HepG2 (cell line): ENCODE results near the gene GABBR2. TPM values are rescaled to one million over a fixed set of nuclear protein-coding genes. Genes with fewer than 3 reads are reported as not detected.

Experiments used
- ATAC-seq: fragments of 200-7000 bp; cut with Tn5 transposase; 3 replicates; pipeline ENCODE4 v1.9.1; 2020; ENCODE audit warnings: mild to moderate bottlenecking, moderate library complexity
- BruUV-seq: library from RNA; stranded (reverse); fragments of 400-500 nt; replicated peaks from 2 replicates; lab custom pipeline; 2021; lab: Mats Ljungman, UMichigan
- CTCF ChIA-PET: fragments of 300-600 bp; formaldehyde crosslinking; extraction: SDS; loops from one replicate; lab custom pipeline; 2021; ENCODE audit warnings: low total read pairs, inconsistent platforms, low intra/inter-chr PET ratio; lab: Yijun Ruan, JAX
- POLR2A ChIA-PET: fragments of 350-600 bp; sonication (Branson Sonifier 250); formaldehyde crosslinking; loops from one replicate; lab custom pipeline; 2020; ENCODE audit warnings: antibody characterized with exemption, inconsistent platforms; lab: Yijun Ruan, JAX
- DNase-seq: peaks from one replicate; pipeline ENCODE4 v3.0.0-alpha.2; 2015; ENCODE audit warnings: low spot score
- FAIRE-seq: peaks from 3 replicates; lab custom pipeline; 2011; peaks lifted over from hg19 to GRCh38; lab: Jason Lieb, UNC
- H2AFZ ChIP-seq: one replicate; pipeline ENCODE4 v1.6.1; 2011; ENCODE audit warnings: low read length, inconsistent platforms
- H3K27ac ChIP-seq: fragments of 300-600 bp; 3 replicates; pipeline ENCODE4 v1.8.0; 2011; ENCODE audit warnings: mixed run types, mild to moderate bottlenecking, mixed read lengths, low read length, inconsistent platforms; ENCODE audit not compliant: insufficient read depth; ENCODE audit errors: extremely low read length
- H3K27me3 ChIP-seq, 2 experiments: fragments of 200-600 bp in 1 of 2; 2 replicates in 1 of 2; 3 replicates in 1 of 2; pipeline versions ENCODE4 v1.6.0 to v1.8.0; 2011; ENCODE audit warnings: low read length in 2 of 2, mild to moderate bottlenecking in 2 of 2, moderate library complexity in 2 of 2, inconsistent platforms in 1 of 2; ENCODE audit not compliant: insufficient read depth in 2 of 2, control insufficient read depth in 1 of 2
- H3K36me3 ChIP-seq, 2 experiments: fragments of 200-600 bp in 1 of 2; replicated peaks in 1 of 2; 2 replicates in 1 of 2; 3 replicates in 1 of 2; pipeline versions ENCODE4 v1.5.1 to v1.8.0; 2011; ENCODE audit warnings: low read length in 2 of 2, inconsistent platforms in 1 of 2; ENCODE audit not compliant: insufficient read depth in 2 of 2, control insufficient read depth in 1 of 2
- H3K4me1 ChIP-seq: 2 replicates; pipeline ENCODE4 v1.5.1; 2012; ENCODE audit warnings: low read length, inconsistent platforms; ENCODE audit not compliant: insufficient read depth
- H3K4me2 ChIP-seq: 2 replicates; pipeline ENCODE4 v1.6.0; 2011; ENCODE audit warnings: low read depth, low read length, inconsistent platforms
- H3K4me3 ChIP-seq, 3 experiments: fragments of 200-600 bp in 1 of 3; sonication (generic), shearing (Covaris generic) in 1 of 3; replicated peaks in 1 of 3; 2 replicates each; pipeline ENCODE4 v1.5.1; 2011 to 2016; ENCODE audit warnings: low read length in 3 of 3, inconsistent platforms in 2 of 3, low read depth in 2 of 3, mild to moderate bottlenecking in 2 of 3, control low read depth in 1 of 3, mixed read lengths in 1 of 3; ENCODE audit not compliant: insufficient read depth in 1 of 3
- H3K79me2 ChIP-seq: one replicate; pipeline ENCODE4 v1.6.1; 2011; ENCODE audit warnings: low read length, inconsistent platforms; ENCODE audit not compliant: insufficient read depth
- H3K9ac ChIP-seq: 2 replicates; pipeline ENCODE4 v1.6.0; 2011; ENCODE audit warnings: mild to moderate bottlenecking, low read depth, low read length, inconsistent platforms; ENCODE audit not compliant: insufficient read depth
- H3K9me3 ChIP-seq: 2 replicates; pipeline ENCODE4 v1.5.1; 2012; ENCODE audit warnings: mild to moderate bottlenecking, low read length
- H4K20me1 ChIP-seq: 2 replicates; pipeline ENCODE4 v1.6.0; 2011; ENCODE audit warnings: inconsistent platforms, mild to moderate bottlenecking, low read length, moderate library complexity; ENCODE audit not compliant: insufficient read depth
- AGO2 ChIP-seq: fragments of 200-400 bp; formaldehyde crosslinking; optimal IDR thresholded peaks from 2 replicates; pipeline ENCODE3; 2017; ENCODE audit warnings: mild to moderate bottlenecking, low read depth, low read length, moderate library complexity
- GABPA ChIP-seq, 2 experiments: IDR thresholded peaks; 2 replicates each; pipeline ENCODE4 v1.6.1; 2011 to 2016; ENCODE audit warnings: low read depth in 2 of 2, low read length in 1 of 2, missing biosample characterization in 1 of 2, missing genetic modification characterization in 1 of 2
- HMG20A ChIP-seq: IDR thresholded peaks from 2 replicates; pipeline ENCODE4 v1.6.1; 2016; ENCODE audit warnings: borderline replicate concordance
- NFATC3 ChIP-seq: sonication (generic); formaldehyde crosslinking; IDR thresholded peaks from 2 replicates; pipeline ENCODE4 v1.5.1; 2020; ENCODE audit warnings: mild to moderate bottlenecking, missing genetic modification reagents
- WGBS: methylation state at CpG from one replicate; pipeline ENCODE4 v1.1.6; 2017; ENCODE audit warnings: low lambda C conversion rate; 5-methylcytosine and 5-hydroxymethylcytosine counted together
- in situ Hi-C: cut with HindIII; loops from 2 replicates; pipeline ENCODE4 v1.10.0; 2017; ENCODE audit warnings: low pct_unique_long_range_greater_than_20kb; ENCODE audit not compliant: extremely low pct_ligation_motif_present
- intact Hi-C: fragments of 100-400 bp; cut with micrococcal nuclease; formaldehyde crosslinking; loops from one replicate; pipeline ENCODE4 v1.10.0; 2022; ENCODE audit not compliant: unreplicated experiment
- polyA plus RNA-seq, 8 experiments: library from polyadenylated mRNA; depleted of rRNA in 3 of 8; stranded (reverse) in 7 of 8; unstranded in 1 of 8; fragments of >200 nt; fragmentation: Illumina TruSeq in 4 of 8; extraction: Trizol in 4 of 8; gene quantifications; 2 replicates each; pipeline versions ENCODE4 v1.2.1 to v1.2.3, GENCODE V29; 2011 to 2016; ENCODE audit warnings: low read depth in 4 of 8, missing spikeins in 1 of 8, mixed read lengths in 1 of 8; ENCODE audit not compliant: insufficient read depth in 1 of 8
- total RNA-seq, 5 experiments: library from RNA; depleted of rRNA; stranded (reverse); fragments of >200 nt; fragmentation: Illumina TruSeq; extraction: Trizol; gene quantifications; 2 replicates each; pipeline ENCODE4 v1.2.3, GENCODE V29; 2016; ENCODE audit warnings: low read depth in 1 of 5
- TF ChIP-seq, protein P1 (sequence below), 2 experiments: IDR thresholded peaks; 2 replicates each; pipeline ENCODE4 v1.6.1; 2011 to 2012; ENCODE audit warnings: low read length in 2 of 2, borderline replicate concordance in 1 of 2, low read depth in 1 of 2, mild to moderate bottlenecking in 1 of 2, moderate library complexity in 1 of 2

GABBR2 gene
- total and polyA plus RNA-seq, 2 of the 13 experiments (the other 11 are each of a cell fraction or from before 2014, with no cell fraction given): 0.02 TPM; not detected in 1

DNA sequence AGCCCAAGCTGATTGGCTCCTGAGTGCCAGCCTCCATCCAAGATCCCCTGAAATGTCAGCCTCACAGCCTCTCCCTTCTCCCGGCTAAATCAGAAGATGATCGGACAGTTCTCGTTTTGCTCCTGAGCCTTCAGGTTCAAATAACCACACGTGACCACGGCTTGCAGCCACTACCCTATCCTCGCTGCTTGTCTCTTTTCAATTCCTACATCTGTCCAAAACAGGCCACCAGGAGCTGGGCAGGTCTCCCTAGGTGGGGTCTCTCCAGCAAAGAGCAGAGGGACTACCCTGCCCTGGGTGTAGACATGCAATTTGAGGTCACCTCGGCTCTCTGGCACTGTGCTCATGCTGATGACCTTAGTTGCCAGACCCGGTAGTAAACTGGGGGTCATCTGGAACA is 229.3 kb downstream of the GABBR2 start (continued):
- TF ChIP-seq GABPA (IDR thresholded peaks at IDR 0.05; ENCODE audit: low read depth, low read length): no peak
- no peak for TF ChIP-seq GABPA (CRISPR knock-in tag; IDR thresholded peaks at IDR 0.05; ENCODE audit: low read depth)
- TF ChIP-seq, all 625 proteins: peak for 0

- Histone ChIP-seq H3K27ac (no peak overlapping the region), H3K9ac (no peak overlapping the region), H3K4me3 (no peak overlapping the region), H3K4me2 (no peak overlapping the region), H3K27me3 (no peaks in the 10 kb centered on the region; a peak in 3 of 5 replicates), H3K9me3 (no peaks in the 10 kb centered on the region)
- 13% methylated on average over 3 of the region's 5 CpGs for WGBS
- POLR2A ChIA-PET: no interaction called here
- in situ Hi-C loops (no loop called here), intact Hi-C loops (no loop called here)
- no peak for DNase-seq
- no peak for ATAC-seq
- no peak for FAIRE-seq
- BruUV-seq: no TSS peak
- TF ChIP-seq AGO2 (no peak), NFATC3 (CRISPR knock-in tag) (no peak)
- TF ChIP-seq, all 625 proteins: peak for 0
- Histone ChIP-seq H3K79me2 (no peaks in the 10 kb centered on the region), H3K36me3 (no peaks in the 10 kb centered on the region), H2AFZ (no peak overlapping the region), H4K20me1 (no peaks in the 10 kb centered on the region), H3K4me1 (no peaks in the 10 kb centered on the region)
- CTCF ChIA-PET: no interaction called here
Measured at GRCh38 chr9:98477884-98478283, 230.9 kb downstream of the GABBR2 start.

- in situ Hi-C loops (no loop called here), intact Hi-C loops (no loop called here)
- Histone ChIP-seq H3K79me2 (no peaks in the 10 kb centered on the region), H3K9ac (no peak overlapping the region), H3K4me3 (no peak overlapping the region), H2AFZ (no peak overlapping the region), H3K9me3 (no peaks in the 10 kb centered on the region), H3K4me2 (no peak overlapping the region), H3K36me3 (no peaks in the 10 kb centered on the region), H4K20me1 (no peaks in the 10 kb centered on the region), H3K4me1 (no peaks in the 10 kb centered on the region), H3K27ac (no peak overlapping the region), H3K27me3 (no peaks in the 10 kb centered on the region; a peak in 1 of 5 replicates)
- DNase-seq (no peak), FAIRE-seq (no peak), ATAC-seq (no peak)
- BruUV-seq: no TSS peak
- 7% methylated on average over 2 of the region's 2 CpGs for WGBS
- POLR2A ChIA-PET: no interaction called here
- no peak for TF ChIP-seq HMG20A (CRISPR knock-in tag)
- TF ChIP-seq, protein P1, sequence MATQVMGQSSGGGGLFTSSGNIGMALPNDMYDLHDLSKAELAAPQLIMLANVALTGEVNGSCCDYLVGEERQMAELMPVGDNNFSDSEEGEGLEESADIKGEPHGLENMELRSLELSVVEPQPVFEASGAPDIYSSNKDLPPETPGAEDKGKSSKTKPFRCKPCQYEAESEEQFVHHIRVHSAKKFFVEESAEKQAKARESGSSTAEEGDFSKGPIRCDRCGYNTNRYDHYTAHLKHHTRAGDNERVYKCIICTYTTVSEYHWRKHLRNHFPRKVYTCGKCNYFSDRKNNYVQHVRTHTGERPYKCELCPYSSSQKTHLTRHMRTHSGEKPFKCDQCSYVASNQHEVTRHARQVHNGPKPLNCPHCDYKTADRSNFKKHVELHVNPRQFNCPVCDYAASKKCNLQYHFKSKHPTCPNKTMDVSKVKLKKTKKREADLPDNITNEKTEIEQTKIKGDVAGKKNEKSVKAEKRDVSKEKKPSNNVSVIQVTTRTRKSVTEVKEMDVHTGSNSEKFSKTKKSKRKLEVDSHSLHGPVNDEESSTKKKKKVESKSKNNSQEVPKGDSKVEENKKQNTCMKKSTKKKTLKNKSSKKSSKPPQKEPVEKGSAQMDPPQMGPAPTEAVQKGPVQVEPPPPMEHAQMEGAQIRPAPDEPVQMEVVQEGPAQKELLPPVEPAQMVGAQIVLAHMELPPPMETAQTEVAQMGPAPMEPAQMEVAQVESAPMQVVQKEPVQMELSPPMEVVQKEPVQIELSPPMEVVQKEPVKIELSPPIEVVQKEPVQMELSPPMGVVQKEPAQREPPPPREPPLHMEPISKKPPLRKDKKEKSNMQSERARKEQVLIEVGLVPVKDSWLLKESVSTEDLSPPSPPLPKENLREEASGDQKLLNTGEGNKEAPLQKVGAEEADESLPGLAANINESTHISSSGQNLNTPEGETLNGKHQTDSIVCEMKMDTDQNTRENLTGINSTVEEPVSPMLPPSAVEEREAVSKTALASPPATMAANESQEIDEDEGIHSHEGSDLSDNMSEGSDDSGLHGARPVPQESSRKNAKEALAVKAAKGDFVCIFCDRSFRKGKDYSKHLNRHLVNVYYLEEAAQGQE (IDR thresholded peaks at IDR 0.05; ENCODE audit: borderline replicate concordance in 1 of 2, low read depth in 1 of 2, low read length in 2 of 2): peak; percentile 13 to 75
- TF ChIP-seq, all 625 proteins: peak for 1
- CTCF ChIA-PET: no interaction called here
Measured at GRCh38 chr9:98472216-98472615, 236.5 kb downstream of the GABBR2 start.
